ENCODE data around the gene OR52H1.

The OR52H1 gene

GRCh38 chr11:5531053-5531831, 17.1 kb downstream of the OR52H1 start:
- no peak for DNase-seq (ENCODE audit: low spot score)

GRCh38 chr11:5528495-5528894, 19.8 kb downstream of the OR52H1 start:
- no peak for DNase-seq (ENCODE audit: low spot score)

- DNase-seq (ENCODE audit: low spot score): no peak
Measured at GRCh38 chr11:5527716-5528115, 20.6 kb downstream of the OR52H1 start.

GRCh38 chr11:5524756-5525155, 23.6 kb downstream of the OR52H1 start:
- DNase-seq (ENCODE audit: low spot score): no peak

- no peak for DNase-seq (ENCODE audit: low spot score)
Measured at GRCh38 chr11:5522308-5522707, 26.0 kb downstream of the OR52H1 start.

GRCh38 chr11:5521540-5521939, 26.8 kb downstream of the OR52H1 start:
- no peak for DNase-seq (ENCODE audit: low spot score)

- no peak for DNase-seq (ENCODE audit: low spot score)
Measured at GRCh38 chr11:5516599-5516998, 31.7 kb downstream of the OR52H1 start, which contains the start of gene UBQLNL. Gene UBQLNL (minus strand): TSS chr11:5516699. CDS start chr11:5516441, 258 bp downstream.

GRCh38 chr11:5514841-5515240, 33.5 kb downstream of the OR52H1 start:
- no peak for DNase-seq (ENCODE audit: low spot score)

GRCh38 chr11:5509803-5510202, 38.5 kb downstream of the OR52H1 start, which contains the start of gene UBQLN3:
Gene UBQLN3 (minus strand): TSS chr11:5509957. CDS start chr11:5509558, 399 bp downstream.
- no peak for DNase-seq (ENCODE audit: low spot score)

- DNase-seq (ENCODE audit: low spot score): no peak
Measured at GRCh38 chr11:5508605-5509004, 39.7 kb downstream of the OR52H1 start.

GRCh38 chr11:5507933-5508305, 40.4 kb downstream of the OR52H1 start:
- no peak for DNase-seq (ENCODE audit: low spot score)

GRCh38 chr11:5507177-5507932, 41.0 kb downstream of the OR52H1 start:
- DNase-seq (ENCODE audit: low spot score): no peak

GRCh38 chr11:5505363-5506048, 42.8 kb downstream of the OR52H1 start:
- no peak for DNase-seq (ENCODE audit: low spot score)

- DNase-seq (ENCODE audit: low spot score): no peak
Measured at GRCh38 chr11:5504403-5504921, 43.9 kb downstream of the OR52H1 start.

- DNase-seq (ENCODE audit: low spot score): no peak
Measured at GRCh38 chr11:5500393-5500801, 47.9 kb downstream of the OR52H1 start.

- DNase-seq (ENCODE audit: low spot score): no peak
Measured at GRCh38 chr11:5499671-5500070, 48.7 kb downstream of the OR52H1 start.
